ENCODE measurements around the gene PCCA.

DNA sequence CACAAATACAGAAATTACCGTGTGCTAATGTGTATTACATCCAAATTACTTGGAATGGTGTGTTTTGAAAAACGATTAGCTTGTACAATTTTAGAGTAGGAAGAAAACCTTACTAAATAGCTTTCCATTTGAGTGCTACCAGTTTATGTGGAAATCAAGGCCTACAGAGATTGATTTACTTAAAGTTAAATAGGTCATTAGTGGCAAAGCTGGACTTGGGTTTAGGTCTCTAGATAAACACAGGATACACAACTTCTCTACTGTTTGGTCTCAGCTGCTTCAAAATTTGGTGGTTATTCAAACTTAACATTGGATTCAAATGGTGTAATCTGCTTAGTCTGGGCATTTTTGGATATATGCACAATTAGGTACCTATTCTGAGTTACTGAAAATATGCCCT, 21.4 kb downstream of the PCCA start:
- TF ChIP-seq, protein P1, sequence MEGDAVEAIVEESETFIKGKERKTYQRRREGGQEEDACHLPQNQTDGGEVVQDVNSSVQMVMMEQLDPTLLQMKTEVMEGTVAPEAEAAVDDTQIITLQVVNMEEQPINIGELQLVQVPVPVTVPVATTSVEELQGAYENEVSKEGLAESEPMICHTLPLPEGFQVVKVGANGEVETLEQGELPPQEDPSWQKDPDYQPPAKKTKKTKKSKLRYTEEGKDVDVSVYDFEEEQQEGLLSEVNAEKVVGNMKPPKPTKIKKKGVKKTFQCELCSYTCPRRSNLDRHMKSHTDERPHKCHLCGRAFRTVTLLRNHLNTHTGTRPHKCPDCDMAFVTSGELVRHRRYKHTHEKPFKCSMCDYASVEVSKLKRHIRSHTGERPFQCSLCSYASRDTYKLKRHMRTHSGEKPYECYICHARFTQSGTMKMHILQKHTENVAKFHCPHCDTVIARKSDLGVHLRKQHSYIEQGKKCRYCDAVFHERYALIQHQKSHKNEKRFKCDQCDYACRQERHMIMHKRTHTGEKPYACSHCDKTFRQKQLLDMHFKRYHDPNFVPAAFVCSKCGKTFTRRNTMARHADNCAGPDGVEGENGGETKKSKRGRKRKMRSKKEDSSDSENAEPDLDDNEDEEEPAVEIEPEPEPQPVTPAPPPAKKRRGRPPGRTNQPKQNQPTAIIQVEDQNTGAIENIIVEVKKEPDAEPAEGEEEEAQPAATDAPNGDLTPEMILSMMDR (IDR thresholded peaks at IDR 0.05; ENCODE audit: borderline replicate concordance, extremely low read depth, low read length, poor library complexity, severe bottlenecking): no peak
- TF ChIP-seq EZH2 (IDR thresholded peaks at IDR 0.05; ENCODE audit: borderline replicate concordance, low read depth, low read length, severe bottlenecking): no peak

Measured in DND-41 (cell line).